CD4-positive, alpha-beta T cell treated with Interleukin-12 subunit alpha and Interleukin-12 subunit beta, for 1 hour (primary cell): ENCODE data around the gene CCDC88C.
"Not testable (repeated sequence)": the region's sequence is repeated elsewhere in the genome, so short reads cannot be mapped to it uniquely, and the experiment has no call there.

Source experiments
- DNase-seq: peaks from one replicate; pipeline ENCODE4 v3.0.0-alpha.2; 2020

CCDC88C gene

DNA sequence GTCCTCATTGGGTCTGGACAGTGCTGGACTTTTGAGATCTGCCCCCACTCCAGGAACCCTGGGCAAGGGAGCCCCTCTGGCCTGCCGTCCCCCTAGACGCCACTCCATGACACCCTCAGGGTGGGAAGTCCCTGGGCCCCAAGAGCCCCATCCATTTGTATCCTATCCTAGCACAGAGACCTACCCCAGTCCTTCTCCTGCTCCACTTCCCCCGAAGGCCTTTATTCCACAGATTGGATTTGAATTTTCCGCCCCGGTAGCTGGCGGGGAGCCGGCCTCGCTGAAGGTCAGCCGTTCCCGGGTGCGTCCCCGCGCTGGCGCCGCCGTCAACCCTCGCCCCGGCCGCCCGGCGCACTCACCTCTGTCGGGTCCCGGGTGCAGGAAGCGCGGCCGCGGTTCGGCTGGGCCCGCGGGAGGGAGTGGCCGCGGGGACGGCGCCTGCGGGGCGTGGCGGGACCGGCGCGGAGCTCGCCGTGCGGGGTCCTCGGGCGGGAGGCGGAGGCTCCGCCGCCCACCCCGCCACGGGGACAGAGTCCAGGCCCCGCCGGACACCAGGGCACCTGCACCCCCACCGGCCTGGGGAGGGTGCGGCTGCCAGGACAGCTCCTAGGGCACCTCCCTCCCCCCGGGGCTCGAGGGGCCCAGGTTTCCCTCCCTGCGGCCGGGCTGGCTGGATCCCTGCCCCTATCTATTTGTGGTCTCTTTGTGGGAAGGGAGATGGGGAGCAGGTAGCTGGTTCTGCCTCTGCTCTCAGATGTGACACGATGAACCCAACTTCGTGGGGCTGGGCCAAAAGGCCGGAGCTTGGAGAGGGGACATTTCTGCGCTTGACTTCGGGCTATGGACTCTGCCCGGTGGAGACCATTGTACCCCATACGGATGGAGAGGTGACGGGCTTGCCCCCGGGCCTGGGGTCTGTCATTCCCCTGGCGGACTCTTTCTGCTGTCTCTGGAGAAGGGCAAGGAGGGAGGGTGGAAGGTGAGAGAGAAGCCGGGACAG lies 153.2 kb downstream of the CCDC88C start:
- DNase-seq, result no peak

DNA sequence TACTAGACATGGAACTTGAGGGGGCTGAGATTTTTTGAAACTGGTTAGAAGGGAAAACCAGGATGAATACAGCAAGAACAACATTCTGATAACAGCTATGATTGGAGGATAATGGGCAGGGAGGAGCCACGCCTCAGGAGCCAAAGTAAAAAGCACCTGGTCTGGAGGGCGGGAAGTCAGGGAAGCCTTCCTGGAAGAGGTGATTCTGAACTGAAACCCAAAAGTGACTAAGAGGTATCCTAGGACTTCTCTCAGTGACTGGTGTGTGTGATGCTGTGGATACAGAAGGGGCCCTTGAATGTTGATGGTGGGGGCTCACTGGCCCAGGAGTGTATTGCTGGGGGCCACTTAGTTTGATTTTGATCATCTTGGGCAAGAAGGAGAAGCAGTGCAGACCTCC lies 154.3 kb downstream of the CCDC88C start:
- DNase-seq, result no peak

DNA sequence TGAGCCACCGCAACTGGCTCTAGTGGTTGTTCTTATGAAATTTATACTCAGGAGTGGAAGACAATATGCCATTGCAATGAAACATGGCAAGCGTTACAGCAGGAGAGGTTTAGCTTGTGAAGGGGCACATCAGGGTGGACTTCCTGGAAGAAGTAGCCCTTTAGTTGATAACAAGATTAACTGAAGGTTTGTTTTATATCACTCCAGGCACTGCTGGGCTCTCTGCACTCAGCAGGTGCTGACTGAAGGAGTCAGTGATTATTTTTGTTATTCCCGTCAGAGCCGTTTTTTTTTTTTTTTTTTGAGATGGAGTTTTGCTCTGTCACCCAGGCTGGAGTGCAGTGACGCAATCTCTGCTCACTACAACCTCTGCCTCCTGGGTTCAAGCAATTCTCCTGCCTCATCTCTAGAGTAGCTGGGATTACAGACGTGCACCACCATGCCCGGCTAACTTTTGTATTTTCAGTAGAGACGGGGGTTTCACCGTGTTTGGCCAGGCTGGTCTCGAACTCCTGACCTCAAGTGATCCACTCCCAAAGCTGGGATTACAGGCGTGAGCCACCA lies 155.6 kb downstream of the CCDC88C start:
- no peak for DNase-seq

DNA sequence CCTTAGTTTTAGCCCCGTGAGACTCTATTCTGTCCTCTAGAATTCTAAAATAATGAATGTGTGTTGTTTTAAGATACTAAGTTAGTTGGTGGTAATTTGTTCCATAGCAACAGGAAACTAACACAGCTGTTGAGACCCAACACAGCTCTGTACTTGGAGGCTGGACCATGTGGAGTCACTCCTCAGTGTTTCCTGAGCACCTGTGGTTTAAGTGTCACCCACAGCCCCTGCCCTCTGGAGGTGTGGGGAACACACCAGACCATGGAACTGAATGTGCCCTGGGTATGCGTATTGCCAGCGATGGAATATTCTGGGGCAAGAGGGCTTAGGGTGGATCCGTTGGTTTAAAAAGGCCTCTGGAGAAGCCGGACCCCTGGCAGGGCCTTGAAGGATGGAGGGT lies 156.5 kb downstream of the CCDC88C start:
- DNase-seq, result peak; percentile 52

DNA sequence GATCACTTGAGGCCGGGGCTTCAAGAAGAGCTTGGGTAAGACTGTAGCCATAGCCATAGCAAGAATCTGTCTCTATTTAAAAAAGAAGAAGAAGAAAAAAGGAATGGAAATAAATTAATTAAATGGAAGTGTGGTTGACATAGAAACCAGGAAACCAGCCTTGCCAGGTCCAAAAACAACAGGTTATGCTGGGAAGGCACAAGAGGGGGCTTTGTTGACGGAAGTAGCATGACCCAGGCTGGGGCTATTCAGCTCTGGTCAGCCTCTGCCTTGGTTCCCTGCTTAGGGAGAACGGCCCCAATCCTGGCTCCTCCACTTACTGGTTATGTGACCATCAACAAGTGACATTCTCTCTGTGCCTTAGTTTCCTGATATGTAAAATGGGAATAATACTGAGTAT lies 158.7 kb downstream of the CCDC88C start:
- no peak for DNase-seq

DNA sequence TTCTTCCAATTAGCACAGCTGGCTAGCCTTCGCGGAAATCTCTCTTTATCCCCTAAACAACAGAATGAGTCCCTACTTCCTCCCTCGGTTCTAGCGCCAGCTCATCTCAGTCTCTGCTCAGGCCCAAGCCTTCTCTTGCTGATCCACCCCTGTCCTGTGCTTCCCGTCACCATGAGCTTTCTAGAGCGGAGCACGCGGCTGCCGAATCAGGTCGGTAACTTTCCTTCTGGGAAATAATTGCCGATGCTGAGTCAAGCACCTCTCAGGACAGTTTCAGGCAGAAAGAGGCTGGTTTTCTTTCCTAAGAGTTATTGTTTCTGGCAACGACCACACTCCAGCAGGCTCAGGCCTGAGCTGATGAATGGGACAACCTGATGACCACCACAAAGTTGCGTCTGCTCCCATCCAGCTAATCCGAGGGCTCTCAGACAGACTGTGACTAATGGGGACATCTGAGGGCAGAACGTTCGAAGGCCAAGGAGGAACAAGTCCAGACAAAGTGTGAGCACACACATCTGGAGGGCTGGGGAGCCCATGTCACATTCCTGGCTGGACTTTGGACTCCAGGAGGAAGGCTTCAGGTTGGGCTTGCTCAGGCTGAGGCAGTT lies 159.5 kb downstream of the CCDC88C start:
- DNase-seq, result no peak

DNA sequence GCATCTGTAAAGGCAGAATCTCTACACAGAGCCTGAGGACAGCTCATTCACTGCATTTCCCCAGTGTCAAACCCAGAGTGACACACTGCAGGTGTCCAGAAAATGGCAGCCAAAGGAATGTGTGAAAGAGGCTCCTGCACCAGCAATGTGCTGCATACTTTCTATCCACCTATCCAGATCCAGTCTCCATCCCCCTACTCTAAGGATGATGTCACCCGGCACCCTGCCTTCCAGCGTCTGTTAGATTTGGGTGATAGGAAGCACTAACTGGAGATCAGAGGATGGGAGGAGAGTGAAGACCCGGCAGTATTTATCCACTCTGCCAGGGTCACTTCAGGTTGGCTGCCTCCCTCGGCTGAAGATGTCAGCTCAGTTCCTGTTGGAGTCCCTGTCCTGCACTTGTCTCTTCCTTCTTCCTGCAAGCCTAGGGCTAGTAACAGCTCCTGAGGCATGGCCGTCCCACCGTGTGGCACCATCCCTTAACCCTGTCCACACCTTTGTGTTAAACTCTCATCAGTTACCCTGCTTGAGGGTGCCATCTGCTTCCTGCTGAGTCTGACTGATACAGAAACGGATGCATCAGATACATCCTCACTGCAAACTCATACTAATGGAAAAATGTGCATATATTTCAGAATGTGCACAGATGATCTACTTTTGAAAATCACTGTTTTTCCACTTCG lies 160.2 kb downstream of the CCDC88C start:
- no peak for DNase-seq

DNA sequence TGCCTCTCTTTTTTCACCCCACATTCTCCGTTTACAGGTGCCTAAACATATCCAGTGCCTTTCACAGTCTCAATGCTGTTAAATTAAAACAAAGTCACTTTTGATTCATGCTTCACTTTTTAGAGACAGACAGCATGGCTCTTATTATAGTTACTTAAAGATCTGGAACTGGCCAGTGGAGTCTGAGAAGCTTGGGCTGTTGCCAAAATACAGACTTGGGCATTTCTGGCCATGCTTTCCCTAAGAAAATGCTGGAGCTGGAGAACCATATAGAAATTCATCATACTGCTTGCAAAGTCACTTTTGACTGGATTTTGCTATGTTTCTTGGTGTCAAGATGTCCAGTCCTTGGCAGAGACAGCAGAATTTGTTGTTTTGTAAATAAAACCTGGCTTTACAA lies 161.0 kb downstream of the CCDC88C start:
- no peak for DNase-seq

DNA sequence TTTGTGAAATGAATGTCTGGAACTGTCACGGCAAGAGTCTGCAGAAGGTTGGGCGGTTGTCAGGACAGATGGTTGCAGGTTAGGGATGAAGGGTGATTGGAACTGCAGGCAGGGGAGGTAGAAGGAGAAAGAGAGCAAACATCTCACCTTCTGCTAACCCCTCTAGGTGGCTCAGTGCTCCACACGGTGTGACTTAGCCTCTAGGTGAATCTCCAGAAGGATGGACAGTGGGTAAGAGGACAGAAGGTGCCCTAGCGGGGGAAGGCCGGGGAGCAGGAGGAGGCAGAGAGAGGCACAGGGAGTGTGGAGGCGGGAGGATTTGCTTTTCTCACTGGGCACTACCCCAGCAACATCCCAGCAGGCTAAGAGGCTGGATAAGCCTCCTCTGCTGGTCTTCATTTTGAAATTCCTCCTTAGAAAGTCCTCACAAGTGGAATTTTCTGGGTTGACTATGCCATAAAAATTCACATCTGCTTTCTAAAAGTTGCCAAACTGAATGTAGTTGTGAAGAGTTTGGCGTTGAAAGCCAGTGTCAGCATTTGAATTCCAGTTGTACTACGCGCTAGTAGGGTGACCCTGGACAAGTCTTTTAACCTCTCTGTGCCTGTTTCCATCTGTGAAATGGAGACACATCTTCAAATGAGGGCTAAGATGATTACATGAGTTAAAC lies 162.5 kb downstream of the CCDC88C start:
- DNase-seq, result no peak

DNA sequence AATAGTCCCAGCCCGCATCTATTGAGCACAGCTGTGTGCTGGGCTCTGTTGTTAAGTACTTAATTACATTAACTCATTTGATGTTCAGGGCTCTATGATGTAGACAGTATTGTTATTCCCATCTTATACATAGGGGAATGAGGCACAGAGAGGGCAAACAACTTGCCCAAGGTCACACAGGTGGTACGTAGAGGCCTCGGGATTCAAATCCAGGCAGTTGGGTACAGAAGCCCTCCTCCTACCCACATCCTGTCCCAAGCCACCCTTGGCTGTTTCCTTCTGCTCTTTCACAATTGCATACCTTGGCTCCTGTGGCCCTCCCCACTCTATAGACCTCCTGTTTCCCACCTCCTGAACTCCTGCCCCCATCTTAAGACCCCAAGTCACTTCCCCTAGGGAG lies 163.2 kb downstream of the CCDC88C start:
- peak; percentile 40 for DNase-seq

DNA sequence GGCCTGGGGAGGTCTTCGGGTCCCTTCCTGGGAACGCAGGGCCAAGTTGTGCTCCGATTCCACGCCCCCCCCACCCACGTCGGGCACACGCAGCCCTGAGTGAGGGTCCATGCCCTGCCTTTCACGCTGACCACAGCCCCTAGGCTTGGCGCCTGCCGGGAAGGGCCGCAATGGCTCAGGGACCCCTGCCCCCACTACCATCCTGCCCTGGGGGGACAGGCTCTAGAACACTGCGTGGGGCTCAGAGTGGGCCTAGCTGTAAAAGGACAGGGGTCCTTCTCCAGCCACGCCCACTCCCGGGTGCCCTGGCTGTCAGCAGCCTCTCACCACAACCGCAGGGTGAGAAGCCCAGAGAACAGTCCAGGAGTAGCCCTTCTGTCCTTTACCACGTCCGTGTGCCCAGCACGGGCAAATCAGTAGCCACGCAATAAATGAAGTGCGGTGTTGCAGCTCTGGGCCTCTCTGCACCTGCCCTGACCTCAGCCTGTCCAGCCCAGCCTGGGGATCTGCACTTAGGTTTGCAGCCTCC lies 163.8 kb downstream of the CCDC88C start:
- no peak for DNase-seq

DNA sequence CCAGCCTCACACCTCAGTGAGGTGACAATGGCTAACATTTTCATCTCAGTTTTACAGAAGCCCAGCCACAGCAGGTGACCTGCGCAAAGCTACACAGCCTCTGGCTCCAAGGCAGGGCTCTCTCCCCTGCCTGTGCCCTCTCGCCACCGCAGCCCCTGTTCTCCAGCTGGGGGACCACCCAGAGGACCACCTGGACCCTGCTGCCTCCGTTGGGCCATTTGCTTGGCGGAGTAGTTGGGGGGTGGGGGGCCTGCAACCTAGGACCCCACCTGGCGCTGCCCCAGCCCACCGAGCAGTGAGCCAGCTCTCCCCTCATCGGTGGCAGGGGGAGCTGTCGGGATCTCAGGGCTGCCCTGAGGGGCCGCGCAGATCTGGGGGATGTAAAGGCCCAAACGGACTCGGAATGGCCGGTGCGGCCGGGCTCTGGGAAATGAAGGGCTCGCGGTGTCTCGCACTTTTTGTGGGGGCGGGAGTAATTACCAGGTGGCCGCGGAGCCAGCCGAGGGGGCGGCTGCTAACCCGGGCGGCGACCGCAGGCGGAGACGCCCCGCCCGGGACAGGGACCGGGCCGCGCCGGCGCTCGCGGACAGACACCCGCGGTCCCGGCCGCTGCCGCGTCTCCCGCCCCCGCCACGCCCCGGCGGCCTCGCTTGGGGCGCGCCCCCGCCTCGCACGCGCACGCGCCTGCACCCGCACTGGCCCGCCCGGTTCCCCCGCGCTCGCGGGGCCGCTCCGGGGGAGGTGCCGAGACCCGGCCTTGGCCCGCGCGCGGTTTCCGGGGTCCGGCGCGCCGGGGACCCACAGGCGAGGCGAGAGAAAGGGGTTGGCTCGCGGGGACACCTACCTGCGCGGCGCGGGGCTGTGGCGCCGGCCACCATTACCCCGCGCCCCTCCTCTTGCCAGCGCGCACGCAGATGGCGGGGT lies 164.5 kb downstream of the CCDC88C start:
- peak; percentile 69 for DNase-seq

DNA sequence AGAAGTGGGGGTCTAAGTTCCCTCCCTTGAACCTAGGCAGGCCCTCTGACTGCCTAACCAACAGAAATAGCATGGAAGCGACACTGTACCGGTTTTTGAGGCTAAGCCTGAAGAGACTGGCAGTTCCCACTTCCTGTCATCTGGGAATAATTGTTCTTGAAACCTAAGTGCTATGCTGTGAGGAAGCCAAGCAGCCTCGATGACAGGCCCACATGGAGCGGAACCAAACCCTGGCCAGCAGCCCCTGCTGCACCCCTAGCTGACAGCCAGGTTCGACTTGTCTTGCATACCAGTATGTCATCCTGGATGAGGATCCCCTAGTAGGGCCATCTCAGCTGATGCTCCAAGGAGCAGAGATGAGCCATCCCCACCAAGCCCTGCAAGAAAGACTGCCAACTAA lies 166.7 kb downstream of the CCDC88C start:
- no peak for DNase-seq

DNA sequence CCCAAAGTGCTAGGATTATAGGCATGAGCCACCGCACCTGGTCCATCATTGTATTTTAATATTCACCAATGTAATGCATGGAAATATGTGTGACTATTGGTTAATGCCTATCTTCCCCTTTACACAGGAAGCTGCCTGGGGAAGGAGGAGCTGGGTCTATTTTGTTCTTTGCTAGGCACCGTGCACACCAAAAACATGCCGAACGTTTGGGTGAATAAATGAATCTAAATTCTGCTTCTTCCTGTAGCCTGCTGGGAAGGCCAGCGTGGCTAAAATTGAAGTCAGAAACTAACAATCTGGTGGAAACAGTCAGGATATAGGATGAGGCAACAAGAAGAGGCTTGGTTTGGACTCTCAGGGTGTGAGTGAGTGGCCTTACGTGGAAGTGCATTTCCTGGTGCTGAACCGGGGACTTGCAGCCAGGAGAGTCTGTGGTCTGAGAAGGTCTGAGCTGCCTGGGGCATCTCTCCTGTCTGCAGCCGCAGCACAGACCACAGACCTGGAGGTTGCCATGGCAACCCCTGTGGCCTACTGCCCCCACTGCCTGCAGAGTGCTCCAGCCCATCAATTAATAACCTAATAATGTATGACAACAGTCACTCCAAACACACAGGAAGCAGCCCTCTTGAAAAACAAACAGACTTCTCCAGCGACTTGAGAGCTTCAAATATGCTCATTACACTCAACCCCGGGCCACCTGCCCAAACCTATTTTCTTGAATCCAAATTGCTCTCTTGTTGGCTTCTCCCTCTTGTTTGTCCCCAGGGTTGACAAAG lies 167.6 kb downstream of the CCDC88C start:
- peak; percentile 71 for DNase-seq

DNA sequence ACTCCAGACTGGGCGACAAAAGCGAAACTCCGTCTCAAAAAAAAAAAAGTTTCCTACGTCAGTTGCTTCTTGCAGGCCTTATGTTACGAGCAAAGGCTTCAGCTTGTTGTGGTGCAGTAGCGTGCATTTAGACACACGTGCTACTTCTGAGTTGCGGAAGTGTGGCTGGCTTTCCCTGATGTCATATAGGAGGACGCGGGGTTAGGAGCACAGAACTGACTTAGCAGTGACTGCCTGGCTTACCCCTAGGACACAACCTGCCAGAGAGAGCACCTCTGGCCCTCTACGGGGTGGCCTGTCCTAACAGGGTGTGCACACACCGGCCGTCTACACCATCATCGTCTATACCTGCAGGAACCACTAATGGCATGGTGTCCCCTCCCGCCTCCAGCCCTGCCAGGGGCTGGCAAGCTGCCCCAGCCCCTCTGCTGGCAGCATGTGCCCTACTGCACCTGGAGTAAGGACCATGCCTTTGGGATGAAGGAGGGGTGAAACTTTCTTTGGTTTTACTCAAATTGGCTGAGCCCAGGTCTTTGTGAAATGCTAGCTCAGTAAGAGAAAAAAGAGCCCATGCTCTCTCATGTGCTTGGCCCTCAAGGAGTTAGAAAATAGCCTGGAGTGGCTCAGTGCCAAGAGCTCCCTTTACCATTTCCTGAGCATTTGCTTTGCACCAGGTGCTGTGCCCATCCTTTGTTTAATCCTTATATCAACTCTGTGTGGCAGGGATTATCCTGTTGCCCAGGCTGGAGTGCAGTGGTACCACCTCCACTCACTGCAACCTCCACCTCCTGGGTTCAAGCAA lies 171.4 kb downstream of the CCDC88C start:
- DNase-seq, result peak; percentile 87

DNA sequence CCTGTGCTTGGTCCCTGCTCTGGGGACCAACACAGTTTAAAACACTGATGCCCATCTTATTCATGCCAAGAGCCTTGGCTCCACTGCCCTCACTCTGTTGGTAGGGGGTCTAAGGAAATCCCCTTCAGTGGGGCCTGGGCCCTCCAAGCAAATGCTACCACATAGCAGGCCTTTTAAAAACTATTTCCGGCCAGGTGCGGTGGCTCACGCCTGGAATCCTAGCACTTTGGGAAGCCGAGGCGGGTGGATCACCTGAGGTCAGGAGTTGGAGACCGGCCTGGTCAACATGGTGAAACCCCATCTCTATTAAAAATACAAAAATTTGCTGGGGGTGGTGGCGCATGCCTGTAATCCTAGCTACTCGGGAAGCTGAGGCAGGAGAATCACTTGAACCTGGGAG lies 172.0 kb downstream of the CCDC88C start:
- DNase-seq, result not testable (repeated sequence)

DNA sequence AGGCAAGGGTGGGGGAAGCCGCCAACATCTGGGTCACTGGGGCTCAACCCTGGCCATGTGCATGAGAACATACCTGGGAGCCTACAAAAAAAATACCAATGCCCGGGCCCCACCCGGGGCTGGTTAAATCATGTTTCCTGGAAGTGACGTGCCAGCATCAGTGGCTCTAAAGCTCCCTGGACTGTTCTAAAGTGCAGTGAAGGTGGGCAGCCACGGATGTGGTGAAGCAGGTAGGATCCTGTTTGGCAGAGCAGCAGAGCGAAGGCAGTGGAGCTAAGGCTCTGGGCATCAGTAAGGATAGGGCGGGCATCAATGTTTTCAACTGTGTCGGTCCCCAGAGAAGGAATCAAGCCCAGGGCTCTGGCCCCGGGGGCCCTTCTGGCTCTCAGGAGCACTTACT lies 172.6 kb downstream of the CCDC88C start:
- peak; percentile 81 for DNase-seq

DNA sequence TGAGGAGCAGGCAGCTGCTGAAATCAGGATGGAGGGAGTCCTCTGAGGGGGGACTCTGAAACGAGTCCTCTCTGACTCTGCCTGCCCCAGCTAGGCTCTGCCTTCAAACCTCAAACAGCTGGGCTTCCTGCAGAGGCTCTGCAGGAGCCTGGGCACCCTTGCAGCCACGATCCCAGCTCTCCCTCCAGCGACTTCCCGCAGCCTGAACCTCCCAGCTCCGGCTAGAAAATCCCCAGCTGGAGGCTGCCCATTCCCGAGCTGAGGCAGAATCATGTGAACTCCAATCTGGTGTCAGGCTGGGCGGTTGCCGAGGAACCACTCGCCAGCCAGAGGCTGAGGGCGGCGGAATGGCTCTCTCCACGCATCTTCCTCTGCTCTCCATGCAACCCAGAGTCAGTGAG lies 173.1 kb downstream of the CCDC88C start, which contains the start of gene GPR68:
Gene GPR68, minus strand, starts transcription at position 204 of the 401 bp plus-strand sequence. CDS start 9,654 bp downstream, outside the sequence.
- peak; percentile 42 for DNase-seq

DNA sequence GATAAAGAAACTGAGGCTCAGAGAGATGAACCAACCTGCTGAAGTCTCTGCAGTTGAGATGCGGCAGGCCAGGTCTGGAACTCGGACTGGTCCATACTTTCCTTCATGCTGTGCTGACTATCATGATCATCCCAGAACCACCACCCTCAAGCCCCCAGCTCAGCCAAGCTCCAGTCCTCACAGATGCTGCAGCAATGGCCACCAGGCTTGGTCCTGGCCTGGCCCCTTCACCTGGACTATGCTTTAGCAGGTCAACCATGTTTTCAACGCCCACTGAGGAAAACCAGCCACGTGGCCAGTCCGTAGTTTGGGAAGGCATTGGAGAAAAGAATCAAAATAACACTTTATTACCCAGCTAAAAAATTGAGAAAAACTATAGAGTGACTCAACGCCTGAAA lies 174.5 kb downstream of the CCDC88C start:
- no peak for DNase-seq
